HepG2 (cell line): ENCODE data around the gene CYB5R2. TPM values are rescaled to one million over a fixed set of nuclear protein-coding genes. Genes with fewer than 3 reads are reported as not detected.

Source experiments
- ATAC-seq: fragments of 200-7000 bp; cut with Tn5 transposase; 3 replicates; pipeline ENCODE4 v1.9.1; 2020; ENCODE audit warnings: mild to moderate bottlenecking, moderate library complexity
- BruUV-seq: library from RNA; stranded (reverse); fragments of 400-500 nt; replicated peaks from 2 replicates; lab custom pipeline; 2021; lab: Mats Ljungman, UMichigan
- CTCF ChIA-PET: fragments of 300-600 bp; formaldehyde crosslinking; extraction: SDS; loops from one replicate; lab custom pipeline; 2021; ENCODE audit warnings: low total read pairs, inconsistent platforms, low intra/inter-chr PET ratio; lab: Yijun Ruan, JAX
- POLR2A ChIA-PET: fragments of 350-600 bp; sonication (Branson Sonifier 250); formaldehyde crosslinking; loops from one replicate; lab custom pipeline; 2020; ENCODE audit warnings: antibody characterized with exemption, inconsistent platforms; lab: Yijun Ruan, JAX
- DNase-seq: peaks from one replicate; pipeline ENCODE4 v3.0.0-alpha.2; 2015; ENCODE audit warnings: low spot score
- FAIRE-seq: peaks from 3 replicates; lab custom pipeline; 2011; peaks lifted over from hg19 to GRCh38; lab: Jason Lieb, UNC
- H2AFZ ChIP-seq: one replicate; pipeline ENCODE4 v1.6.1; 2011; ENCODE audit warnings: low read length, inconsistent platforms
- H3K27ac ChIP-seq: fragments of 300-600 bp; 3 replicates; pipeline ENCODE4 v1.8.0; 2011; ENCODE audit warnings: mixed run types, mild to moderate bottlenecking, mixed read lengths, low read length, inconsistent platforms; ENCODE audit not compliant: insufficient read depth; ENCODE audit errors: extremely low read length
- H3K27me3 ChIP-seq, 2 experiments: fragments of 200-600 bp in 1 of 2; 2 replicates in 1 of 2; 3 replicates in 1 of 2; pipeline versions ENCODE4 v1.6.0 to v1.8.0; 2011; ENCODE audit warnings: low read length in 2 of 2, mild to moderate bottlenecking in 2 of 2, moderate library complexity in 2 of 2, inconsistent platforms in 1 of 2; ENCODE audit not compliant: insufficient read depth in 2 of 2, control insufficient read depth in 1 of 2
- H3K36me3 ChIP-seq, 2 experiments: fragments of 200-600 bp in 1 of 2; replicated peaks in 1 of 2; 2 replicates in 1 of 2; 3 replicates in 1 of 2; pipeline versions ENCODE4 v1.5.1 to v1.8.0; 2011; ENCODE audit warnings: low read length in 2 of 2, inconsistent platforms in 1 of 2; ENCODE audit not compliant: insufficient read depth in 2 of 2, control insufficient read depth in 1 of 2
- H3K4me1 ChIP-seq: 2 replicates; pipeline ENCODE4 v1.5.1; 2012; ENCODE audit warnings: low read length, inconsistent platforms; ENCODE audit not compliant: insufficient read depth
- H3K4me2 ChIP-seq: 2 replicates; pipeline ENCODE4 v1.6.0; 2011; ENCODE audit warnings: low read depth, low read length, inconsistent platforms
- H3K4me3 ChIP-seq, 3 experiments: fragments of 200-600 bp in 1 of 3; sonication (generic), shearing (Covaris generic) in 1 of 3; replicated peaks in 1 of 3; 2 replicates each; pipeline ENCODE4 v1.5.1; 2011 to 2016; ENCODE audit warnings: low read length in 3 of 3, inconsistent platforms in 2 of 3, low read depth in 2 of 3, mild to moderate bottlenecking in 2 of 3, control low read depth in 1 of 3, mixed read lengths in 1 of 3; ENCODE audit not compliant: insufficient read depth in 1 of 3
- H3K79me2 ChIP-seq: one replicate; pipeline ENCODE4 v1.6.1; 2011; ENCODE audit warnings: low read length, inconsistent platforms; ENCODE audit not compliant: insufficient read depth
- H3K9ac ChIP-seq: 2 replicates; pipeline ENCODE4 v1.6.0; 2011; ENCODE audit warnings: mild to moderate bottlenecking, low read depth, low read length, inconsistent platforms; ENCODE audit not compliant: insufficient read depth
- H3K9me3 ChIP-seq: 2 replicates; pipeline ENCODE4 v1.5.1; 2012; ENCODE audit warnings: mild to moderate bottlenecking, low read length
- H4K20me1 ChIP-seq: 2 replicates; pipeline ENCODE4 v1.6.0; 2011; ENCODE audit warnings: inconsistent platforms, mild to moderate bottlenecking, low read length, moderate library complexity; ENCODE audit not compliant: insufficient read depth
- KDM1A ChIP-seq: IDR thresholded peaks from 2 replicates; pipeline ENCODE4 v1.6.1; 2016; ENCODE audit warnings: missing compliant biosample characterization
- MAX ChIP-seq: IDR thresholded peaks from 2 replicates; pipeline ENCODE4 v1.6.1; 2012; ENCODE audit warnings: inconsistent platforms
- NCOR1 ChIP-seq: fragments of 200-600 bp; sonication (generic); IDR thresholded peaks from 2 replicates; pipeline ENCODE4 v1.7.0; 2017; ENCODE audit warnings: antibody characterized with exemption, low read length, borderline replicate concordance
- NFATC3 ChIP-seq: sonication (generic); formaldehyde crosslinking; IDR thresholded peaks from 2 replicates; pipeline ENCODE4 v1.5.1; 2020; ENCODE audit warnings: mild to moderate bottlenecking, missing genetic modification reagents
- PTBP1 ChIP-seq: fragments of 200-400 bp; formaldehyde crosslinking; IDR thresholded peaks from 2 replicates; pipeline ENCODE4 v1.6.1; 2018; ENCODE audit warnings: low read length, low read depth; ENCODE audit not compliant: poor library complexity, severe bottlenecking
- SMC3 ChIP-seq: IDR thresholded peaks from 2 replicates; pipeline ENCODE4 v1.6.1; 2011; ENCODE audit warnings: low read length, improper control_type of control experiment
- ZFP90 ChIP-seq: sonication (generic); formaldehyde crosslinking; IDR thresholded peaks from 2 replicates; pipeline ENCODE4 v1.8.0; 2022; ENCODE audit warnings: missing genetic modification reagents, mild to moderate bottlenecking, inconsistent platforms, borderline replicate concordance
- ZNF282 ChIP-seq: fragments of 450-650 bp; IDR thresholded peaks from 2 replicates; pipeline ENCODE4 v1.6.1; 2018; ENCODE audit not compliant: partially characterized antibody
- ZNF569 ChIP-seq: sonication (generic); formaldehyde crosslinking; IDR thresholded peaks from 2 replicates; pipeline ENCODE4 v1.5.0; 2020; ENCODE audit warnings: mild to moderate bottlenecking, missing genetic modification reagents, moderate library complexity, borderline replicate concordance
- ZNF75D ChIP-seq: sonication (generic); formaldehyde crosslinking; IDR thresholded peaks from 2 replicates; pipeline ENCODE4 v1.8.1; 2023; ENCODE audit warnings: missing genetic modification reagents, mild to moderate bottlenecking, borderline replicate concordance
- ZNF761 ChIP-seq: sonication (generic); formaldehyde crosslinking; conservative IDR thresholded peaks from 2 replicates; pipeline ENCODE4 v1.4.0; 2020; ENCODE audit warnings: mild to moderate bottlenecking, missing genetic modification reagents
- ZNF766 ChIP-seq: sonication (generic); formaldehyde crosslinking; IDR thresholded peaks from 2 replicates; pipeline ENCODE4 v1.5.0; 2020; ENCODE audit warnings: missing genetic modification reagents, borderline replicate concordance
- WGBS: methylation state at CpG from one replicate; pipeline ENCODE4 v1.1.6; 2017; ENCODE audit warnings: low lambda C conversion rate; 5-methylcytosine and 5-hydroxymethylcytosine counted together
- in situ Hi-C: cut with HindIII; loops from 2 replicates; pipeline ENCODE4 v1.10.0; 2017; ENCODE audit warnings: low pct_unique_long_range_greater_than_20kb; ENCODE audit not compliant: extremely low pct_ligation_motif_present
- intact Hi-C: fragments of 100-400 bp; cut with micrococcal nuclease; formaldehyde crosslinking; loops from one replicate; pipeline ENCODE4 v1.10.0; 2022; ENCODE audit not compliant: unreplicated experiment
- polyA plus RNA-seq, 8 experiments: library from polyadenylated mRNA; depleted of rRNA in 3 of 8; stranded (reverse) in 7 of 8; unstranded in 1 of 8; fragments of >200 nt; fragmentation: Illumina TruSeq in 4 of 8; extraction: Trizol in 4 of 8; gene quantifications; 2 replicates each; pipeline versions ENCODE4 v1.2.1 to v1.2.3, GENCODE V29; 2011 to 2016; ENCODE audit warnings: low read depth in 4 of 8, missing spikeins in 1 of 8, mixed read lengths in 1 of 8; ENCODE audit not compliant: insufficient read depth in 1 of 8
- total RNA-seq, 5 experiments: library from RNA; depleted of rRNA; stranded (reverse); fragments of >200 nt; fragmentation: Illumina TruSeq; extraction: Trizol; gene quantifications; 2 replicates each; pipeline ENCODE4 v1.2.3, GENCODE V29; 2016; ENCODE audit warnings: low read depth in 1 of 5
- TF ChIP-seq, protein P1 (sequence below): sonication (generic); formaldehyde crosslinking; IDR thresholded peaks from 2 replicates; pipeline ENCODE4 v1.5.0; 2020; ENCODE audit warnings: missing genetic modification reagents
- TF ChIP-seq, protein P2 (sequence below): sonication (generic); formaldehyde crosslinking; IDR thresholded peaks from 2 replicates; pipeline ENCODE4 v1.9.0; 2021; ENCODE audit warnings: missing genetic modification reagents, mild to moderate bottlenecking, borderline replicate concordance

Gene CYB5R2
- total and polyA plus RNA-seq, 2 of the 13 experiments (the other 11 are each of a cell fraction or from before 2014, with no cell fraction given) = 0.40 to 0.51 TPM

DNA sequence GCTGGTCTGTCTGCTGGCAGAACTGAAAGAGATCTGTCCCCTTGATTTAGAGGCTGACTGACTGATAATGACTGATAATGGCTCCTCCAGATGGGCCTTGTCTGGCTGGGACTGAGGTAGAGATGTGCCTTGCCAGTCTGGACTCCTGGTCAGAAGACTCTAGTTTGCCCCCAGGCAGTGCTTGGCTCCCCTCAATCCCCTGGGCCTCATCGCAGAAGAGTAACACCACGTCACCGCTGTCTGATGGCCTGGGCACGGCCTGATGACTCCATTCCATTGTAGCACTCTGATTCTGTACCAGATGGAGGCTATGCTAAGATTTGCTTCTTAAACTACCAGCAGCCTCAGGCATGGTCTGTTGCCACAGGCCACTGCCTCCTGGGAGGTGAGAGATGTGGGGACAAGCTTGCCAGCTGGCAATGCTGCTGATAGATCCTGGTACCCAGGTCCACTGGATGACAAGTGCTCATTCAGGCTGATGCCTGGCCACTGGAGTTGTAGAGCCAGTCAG lies 19.1 kb downstream of the CYB5R2 start:
- no peak for TF ChIP-seq ZNF75D
- TF ChIP-seq, protein P1, sequence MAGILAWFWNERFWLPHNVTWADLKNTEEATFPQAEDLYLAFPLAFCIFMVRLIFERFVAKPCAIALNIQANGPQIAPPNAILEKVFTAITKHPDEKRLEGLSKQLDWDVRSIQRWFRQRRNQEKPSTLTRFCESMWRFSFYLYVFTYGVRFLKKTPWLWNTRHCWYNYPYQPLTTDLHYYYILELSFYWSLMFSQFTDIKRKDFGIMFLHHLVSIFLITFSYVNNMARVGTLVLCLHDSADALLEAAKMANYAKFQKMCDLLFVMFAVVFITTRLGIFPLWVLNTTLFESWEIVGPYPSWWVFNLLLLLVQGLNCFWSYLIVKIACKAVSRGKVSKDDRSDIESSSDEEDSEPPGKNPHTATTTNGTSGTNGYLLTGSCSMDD (CRISPR knock-in tag) = no peak

GRCh38 chr11:7651700-7652099 lies 21.6 kb downstream of the CYB5R2 start:
- POLR2A ChIA-PET = no interaction called here
- DNase-seq = no peak
- no peaks in the 10 kb centered on the region for H3K9me3 ChIP-seq
- peaks cover 24% of the 10 kb centered on the region for H3K4me1 ChIP-seq
- H3K4me3 ChIP-seq = no peak overlapping the region
- FAIRE-seq = no peak
- intact Hi-C loops (no loop called here), in situ Hi-C loops (loop anchor here (5.0 kb wide), 1 partner anchor 79 kb away; no protein-coding TSS in a partner anchor)
- CTCF ChIA-PET = no interaction called here
- H3K27me3 ChIP-seq = no peaks in the 10 kb centered on the region
- BruUV-seq = no TSS peak
- H4K20me1 ChIP-seq = no peaks in the 10 kb centered on the region
- H3K9ac ChIP-seq = no peak overlapping the region
- ATAC-seq = no peak
- 97% methylated on average over 9 of the region's 9 CpGs for WGBS
- H2AFZ ChIP-seq = no peak overlapping the region
- H3K27ac ChIP-seq = no peak overlapping the region
- H3K36me3 ChIP-seq = peaks cover 37 to 76% of the 10 kb centered on the region in 2 experiments
- no peak overlapping the region for H3K4me2 ChIP-seq
- no peaks in the 10 kb centered on the region for H3K79me2 ChIP-seq
- TF ChIP-seq ZNF75D (no peak), NCOR1 (no peak), MAX (no peak), ZNF761 (CRISPR knock-in tag) (no peak), SMC3 (no peak), ZNF766 (CRISPR knock-in tag) (no peak), PTBP1 (no peak), KDM1A (CRISPR knock-in tag) (no peak), NFATC3 (CRISPR knock-in tag) (no peak), ZNF282 (no peak), ZFP90 (CRISPR knock-in tag) (no peak), ZNF569 (CRISPR knock-in tag) (no peak)
- TF ChIP-seq, protein P2, sequence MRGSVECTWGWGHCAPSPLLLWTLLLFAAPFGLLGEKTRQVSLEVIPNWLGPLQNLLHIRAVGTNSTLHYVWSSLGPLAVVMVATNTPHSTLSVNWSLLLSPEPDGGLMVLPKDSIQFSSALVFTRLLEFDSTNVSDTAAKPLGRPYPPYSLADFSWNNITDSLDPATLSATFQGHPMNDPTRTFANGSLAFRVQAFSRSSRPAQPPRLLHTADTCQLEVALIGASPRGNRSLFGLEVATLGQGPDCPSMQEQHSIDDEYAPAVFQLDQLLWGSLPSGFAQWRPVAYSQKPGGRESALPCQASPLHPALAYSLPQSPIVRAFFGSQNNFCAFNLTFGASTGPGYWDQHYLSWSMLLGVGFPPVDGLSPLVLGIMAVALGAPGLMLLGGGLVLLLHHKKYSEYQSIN (CRISPR knock-in tag) = no peak

More for the DNA sequence above, 19.1 kb downstream of the CYB5R2 start:
- no peak for DNase-seq
- no peak overlapping the region for H3K4me2 ChIP-seq
- peaks cover 30 to 61% of the 10 kb centered on the region in 2 experiments for H3K36me3 ChIP-seq
- no peak overlapping the region for H2AFZ ChIP-seq
- ChIA-PET POLR2A (no interaction called here), CTCF (no interaction called here)
- no TSS peak for BruUV-seq
- H3K9me3 ChIP-seq = no peaks in the 10 kb centered on the region
- H4K20me1 ChIP-seq = no peaks in the 10 kb centered on the region
- no peaks in the 10 kb centered on the region for H3K27me3 ChIP-seq
- FAIRE-seq = no peak
- no peak overlapping the region for H3K4me3 ChIP-seq
- 100% methylated on average over 2 of the region's 4 CpGs for WGBS
- in situ Hi-C loops (loop anchor here (5.0 kb wide), 1 partner anchor 82 kb away; no protein-coding TSS in a partner anchor), intact Hi-C loops (no loop called here)
- ATAC-seq = no peak
- H3K9ac ChIP-seq = no peak overlapping the region
- H3K79me2 ChIP-seq = no peaks in the 10 kb centered on the region
- no peak overlapping the region for H3K27ac ChIP-seq
- peaks cover 36% of the 10 kb centered on the region for H3K4me1 ChIP-seq
